Measurements from ENCODE around the gene DNAJC4. TPM values are rescaled to one million over a fixed set of nuclear protein-coding genes. Genes with fewer than 3 reads are reported as not detected.

Gene DNAJC4
- total RNA-seq, 1 experiment from 2014 or later: 24.2 TPM

- H4K91ac ChIP-seq (ENCODE audit: insufficient read length, low read depth, low read length): no peak overlapping the region
- H2AFZ ChIP-seq (ENCODE audit: low read length): no peak overlapping the region
These were observed 52.7 kb downstream of the DNAJC4 start for GRCh38 chr11:64283092-64283491.

More at GRCh38 chr11:64283092-64283491, 52.7 kb downstream of the DNAJC4 start:
- no peak for TF ChIP-seq CTCF (conservative IDR thresholded peaks at IDR 0.05)
- Histone ChIP-seq H4K20me1 (ENCODE audit: control insufficient read depth, insufficient read depth, insufficient read length) (no peaks in the 10 kb centered on the region), H2AK5ac (ENCODE audit: insufficient read length, low read length) (no peak overlapping the region), H3T11ph (ENCODE audit: low read length) (no peak overlapping the region), H4K5ac (ENCODE audit: insufficient read length, low read depth, low read length) (no peak overlapping the region), H2BK120ac (ENCODE audit: low read depth, low read length, poor library complexity, severe bottlenecking) (no peak overlapping the region), H3K9me3 (ENCODE audit: control insufficient read depth, low read depth, low read length) (no peaks in the 10 kb centered on the region), H3K4ac (ENCODE audit: low read depth, low read length) (no peak overlapping the region), H3K27ac (ENCODE audit: insufficient read length, low read depth, low read length) (no peak overlapping the region), H2BK5ac (ENCODE audit: insufficient read length, low read length) (no peak overlapping the region), H3K56ac (ENCODE audit: insufficient read length, low read depth, low read length) (no peak overlapping the region), H3K9ac (ENCODE audit: extremely low read depth, insufficient read length, low read length) (no peak overlapping the region), H3K27me3 (ENCODE audit: insufficient read depth, low read length) (no peaks in the 10 kb centered on the region), H2BK12ac (ENCODE audit: insufficient read length, low read depth, low read length) (no peak overlapping the region), H4K8ac (replicated peaks; ENCODE audit: insufficient read length, low read depth, low read length) (no peak overlapping the region), H3K4me1 (ENCODE audit: insufficient read depth, low read length) (no peaks in the 10 kb centered on the region), H3K23ac (ENCODE audit: insufficient read length, low read depth, low read length) (no peak overlapping the region), H3K14ac (ENCODE audit: insufficient read depth, low read length) (no peak overlapping the region), H3K23me2 (ENCODE audit: insufficient read length, low read depth, low read length, poor library complexity, severe bottlenecking) (peaks cover 15% of the 10 kb centered on the region), H3K4me2 (ENCODE audit: insufficient read depth, insufficient read length, low read length) (no peak overlapping the region), H3K79me2 (ENCODE audit: insufficient read depth, low read length) (no peaks in the 10 kb centered on the region), H2BK15ac (ENCODE audit: low read depth, low read length) (no peak overlapping the region), H3K18ac (ENCODE audit: insufficient read length, low read depth, low read length) (no peak overlapping the region), H3K79me1 (ENCODE audit: insufficient read depth, low read depth, low read length, poor library complexity, severe bottlenecking) (no peaks in the 10 kb centered on the region), H2BK20ac (ENCODE audit: low read depth, low read length, poor library complexity, severe bottlenecking) (no peak overlapping the region)
- Mint-ChIP-seq H3K36me3 (ENCODE audit: insufficient read depth in 1 of 3, low read depth in 3 of 3) (peaks cover 0 to 24% (median 21%) of the 10 kb centered on the region in 3 experiments; a peak in 6 of 7 replicates), H3K27ac (no peak overlapping the region), H3K4me1 (peaks cover 8 to 12% of the 10 kb centered on the region in 2 experiments), H3K27me3 (ENCODE audit: low read depth) (peaks cover 6% of the 10 kb centered on the region), H3K9me3 (no peaks in the 10 kb centered on the region; a peak in 1 of 5 replicates), H3K4me3 (peak overlapping the region; percentile 58 to 82; a peak in 3 of 5 replicates)
- no peak for DNase-seq
- WGBS (ENCODE audit: extremely low coverage, insufficient read length, low lambda C conversion rate): no CpG with 5 or more reads among the region's 3 CpGs

Other genes starting within 250 kb of the DNAJC4 start
- 114 TPM in 2 replicates for gene OTUB1, start 244.1 kb upstream of the DNAJC4 start, total RNA-seq (2021)
- 0.24 and 0.31 TPM in 2 replicates for gene FLRT1, start 194.6 kb upstream of the DNAJC4 start, total RNA-seq (2021)
- gene MACROD1, start 64.4 kb upstream of the DNAJC4 start, total RNA-seq (2021): 18.3 and 21.2 TPM in 2 replicates
- 331 and 338 TPM in 2 replicates for gene STIP1, start 44.4 kb upstream of the DNAJC4 start, total RNA-seq (2021)
- gene FERMT3, start 23.8 kb upstream of the DNAJC4 start, total RNA-seq (2021): 6.6 and 10.6 TPM in 2 replicates
- 31.5 and 33.6 TPM in 2 replicates for gene TRPT1, start 4.4 kb upstream of the DNAJC4 start, total RNA-seq (2021)
- 39.6 and 45.8 TPM in 2 replicates for gene NUDT22, start 4.3 kb upstream of the DNAJC4 start, total RNA-seq (2021)
- 57.1 and 57.7 TPM in 2 replicates for gene VEGFB, start 4.0 kb downstream of the DNAJC4 start, total RNA-seq (2021)
- gene FKBP2, start 10.5 kb downstream of the DNAJC4 start, total RNA-seq (2021): 36.5 and 41.0 TPM in 2 replicates
- gene PPP1R14B, start 16.4 kb downstream of the DNAJC4 start, total RNA-seq (2021): 358 and 363 TPM in 2 replicates
- 79.3 and 80.2 TPM in 2 replicates for gene PLCB3, start 21.0 kb downstream of the DNAJC4 start, total RNA-seq (2021)
- gene BAD, start 54.1 kb downstream of the DNAJC4 start, total RNA-seq (2021): 23.3 and 25.0 TPM in 2 replicates
- 39.6 and 49.7 TPM in 2 replicates for gene GPR137, start 55.3 kb downstream of the DNAJC4 start, total RNA-seq (2021)
- gene KCNK4, start 60.8 kb downstream of the DNAJC4 start, total RNA-seq (2021): 0.28 and 0.31 TPM in 2 replicates
- gene CATSPERZ, start 69.8 kb downstream of the DNAJC4 start, total RNA-seq (2021): 0.92 and 1.3 TPM in 2 replicates
- 42.3 and 44.0 TPM in 2 replicates for gene ESRRA, start 75.0 kb downstream of the DNAJC4 start, total RNA-seq (2021)
- gene TRMT112, start 87.0 kb downstream of the DNAJC4 start, total RNA-seq (2021): 315 and 341 TPM in 2 replicates
- 225 and 228 TPM in 2 replicates for gene PRDX5, start 87.6 kb downstream of the DNAJC4 start, total RNA-seq (2021)
- gene CCDC88B, start 109.7 kb downstream of the DNAJC4 start, total RNA-seq (2021): 11.2 and 12.2 TPM in 2 replicates
- 10.8 and 11.1 TPM in 2 replicates for gene RPS6KA4, start 128.6 kb downstream of the DNAJC4 start, total RNA-seq (2021)

Measured in H9 (cell line).